Uterus (tissue), 4 donors: ENCODE results near the gene LMAN1L. TPM values are rescaled to one million over a fixed set of nuclear protein-coding genes. Genes with fewer than 3 reads are reported as not detected.

Experiments used
- DNase-seq, 2 donors: peaks; one replicate each; pipeline ENCODE4 v3.0.0-alpha.2; 2019 to 2020
- H3K27ac ChIP-seq, 2 donors: fragments of 200-600 bp; sonication (generic); 1 replicate in 1 of 2; 2 replicates in 1 of 2; pipeline ENCODE4 v1.5.1; 2016 to 2018
- H3K27me3 ChIP-seq, 2 donors: fragments of 200-600 bp; sonication (generic); one replicate each; pipeline ENCODE4 v1.5.1; 2018 to 2019; ENCODE audit warnings: control low read depth in 1 of 2
- H3K36me3 ChIP-seq, 2 donors: fragments of 200-600 bp; sonication (generic); one replicate each; pipeline ENCODE4 v1.5.1; 2019; ENCODE audit warnings: control low read depth in 1 of 2
- H3K4me1 ChIP-seq, 2 donors: fragments of 200-600 bp; sonication (generic); one replicate each; pipeline ENCODE4 v1.5.1; 2018 to 2019; ENCODE audit warnings: control low read depth in 1 of 2
- H3K4me3 ChIP-seq, 2 donors: fragments of 200-600 bp; sonication (generic); 1 replicate in 1 of 2; 2 replicates in 1 of 2; pipeline ENCODE4 v1.5.1; 2018 to 2019; ENCODE audit warnings: mild to moderate bottlenecking in 1 of 2
- H3K9me3 ChIP-seq, 2 donors: fragments of 200-600 bp; sonication (generic); one replicate each; pipeline ENCODE4 v1.5.1; 2019; ENCODE audit warnings: control low read depth in 1 of 2
- CTCF ChIP-seq, 4 experiments: fragments of 200-600 bp in 2 of 4; fragments of 450-650 bp in 2 of 4; sonication (generic) in 2 of 4; IDR thresholded peaks; one replicate each; pipeline ENCODE4 v1.5.1; 2016 to 2019; ENCODE audit warnings: antibody characterized with exemption in 4 of 4, mild to moderate bottlenecking in 2 of 4, moderate library complexity in 1 of 4
- POLR2A ChIP-seq, 2 donors: fragments of 450-650 bp; IDR thresholded peaks; one replicate each; pipeline ENCODE4 v1.6.1; 2016; ENCODE audit warnings: antibody characterized with exemption in 2 of 2, mild to moderate bottlenecking in 1 of 2, moderate library complexity in 1 of 2
- intact Hi-C: fragments of 100-400 bp; cut with DNase I; formaldehyde crosslinking; loops from one replicate; pipeline ENCODE4 v1.15.1; 2023; ENCODE audit warnings: low total_unique reads
- total RNA-seq, 4 donors: library from RNA; depleted of rRNA in 3 of 4; stranded (reverse); fragments of >200 nt in 3 of 4; gene quantifications; one replicate each; pipeline versions ENCODE4 v1.1.0 to v1.2.4, GENCODE V29; 2014 to 2023
- donor health status: DM: yes; HTN: yes; CAD: no.

The LMAN1L gene
- total RNA-seq, 4 donors from 2014 or later: 1.5 TPM; not detected in 3

GRCh38 chr15:74809242-74809641, 3.4 kb upstream of the LMAN1L start:
- H3K27ac ChIP-seq: no peak overlapping the region
- H3K4me1 ChIP-seq: no peaks in the 10 kb centered on the region
- intact Hi-C loops: no loop called here
- no peak overlapping the region for H3K4me3 ChIP-seq
- TF ChIP-seq CTCF (IDR thresholded peaks at IDR 0.05) (no peak), POLR2A (IDR thresholded peaks at IDR 0.05) (no peak)
- no peak for DNase-seq
- no peaks in the 10 kb centered on the region for H3K9me3 ChIP-seq
- H3K36me3 ChIP-seq: no peaks in the 10 kb centered on the region
- H3K27me3 ChIP-seq: no peaks in the 10 kb centered on the region

GRCh38 chr15:74809956-74810355, 2.7 kb upstream of the LMAN1L start:
- intact Hi-C loops: no loop called here
- H3K27ac ChIP-seq: no peak overlapping the region
- no peaks in the 10 kb centered on the region for H3K36me3 ChIP-seq
- TF ChIP-seq POLR2A (IDR thresholded peaks at IDR 0.05) (no peak), CTCF (IDR thresholded peaks at IDR 0.05) (no peak)
- H3K4me3 ChIP-seq: no peak overlapping the region
- no peaks in the 10 kb centered on the region for H3K9me3 ChIP-seq
- no peaks in the 10 kb centered on the region for H3K4me1 ChIP-seq
- no peak for DNase-seq
- no peaks in the 10 kb centered on the region for H3K27me3 ChIP-seq

- intact Hi-C loops: no loop called here
- DNase-seq: no peak
- Histone ChIP-seq H3K27me3 (no peaks in the 10 kb centered on the region), H3K27ac (no peak overlapping the region), H3K36me3 (no peaks in the 10 kb centered on the region), H3K9me3 (no peaks in the 10 kb centered on the region), H3K4me1 (no peaks in the 10 kb centered on the region), H3K4me3 (no peak overlapping the region)
- TF ChIP-seq CTCF (IDR thresholded peaks at IDR 0.05) (no peak), POLR2A (IDR thresholded peaks at IDR 0.05) (no peak)
Observed at GRCh38 chr15:74815121-74815934, 2.7 kb downstream of the LMAN1L start.

- DNase-seq: no peak
- Histone ChIP-seq H3K36me3 (no peaks in the 10 kb centered on the region), H3K27me3 (no peaks in the 10 kb centered on the region), H3K4me1 (no peaks in the 10 kb centered on the region), H3K27ac (no peak overlapping the region), H3K4me3 (no peak overlapping the region), H3K9me3 (no peaks in the 10 kb centered on the region)
- no peak for TF ChIP-seq CTCF (IDR thresholded peaks at IDR 0.05)
- TF ChIP-seq POLR2A (IDR thresholded peaks at IDR 0.05): no peak
- intact Hi-C loops: no loop called here
Observed at GRCh38 chr15:74815961-74816360, 3.3 kb downstream of the LMAN1L start.

- H3K9me3 ChIP-seq: no peaks in the 10 kb centered on the region
- no peak overlapping the region for H3K27ac ChIP-seq
- TF ChIP-seq POLR2A (IDR thresholded peaks at IDR 0.05): no peak
- no peaks in the 10 kb centered on the region for H3K4me1 ChIP-seq
- DNase-seq: no peak
- H3K36me3 ChIP-seq: no peaks in the 10 kb centered on the region
- no peaks in the 10 kb centered on the region for H3K27me3 ChIP-seq
- H3K4me3 ChIP-seq: no peak overlapping the region
- intact Hi-C loops: no loop called here
Observed at GRCh38 chr15:74816624-74817369, 4.2 kb downstream of the LMAN1L start.
